Gastrocnemius medialis (tissue), 4 donors: Measurements from ENCODE around the gene LHFPL5.

Source experiments
- CTCF ChIP-seq, 5 experiments: fragments of 450-650 bp in 3 of 5; fragments of 200-600 bp in 2 of 5; sonication (generic) in 2 of 5; IDR thresholded peaks in 4 of 5; conservative IDR thresholded peaks in 1 of 5; 1 replicate in 4 of 5; 2 replicates in 1 of 5; pipeline ENCODE4 v1.5.1; 2016 to 2019; ENCODE audit warnings: antibody characterized with exemption in 5 of 5, mild to moderate bottlenecking in 3 of 5, moderate library complexity in 3 of 5
- POLR2A ChIP-seq, 2 donors: fragments of 450-650 bp; IDR thresholded peaks; one replicate each; pipeline ENCODE4 v1.6.1; 2017; ENCODE audit warnings: antibody characterized with exemption in 2 of 2, mild to moderate bottlenecking in 2 of 2, moderate library complexity in 2 of 2

- TF ChIP-seq POLR2A (IDR thresholded peaks at IDR 0.05) (no peak), CTCF (IDR thresholded peaks at IDR 0.05 in 4 of 5, conservative IDR thresholded peaks at IDR 0.05 in 1 of 5) (no peak)
These were observed 54.2 kb downstream of the LHFPL5 start for GRCh38 chr6:35859367-35859766.
